Muscle of arm (tissue), 12 donors: ENCODE results near the gene RABL2A. TPM values are rescaled to one million over a fixed set of nuclear protein-coding genes. Genes with fewer than 3 reads are reported as not detected.
A peak's percentile ranks its signal among the peaks of the same experiment; 100 is the strongest.
"Not testable (repeated sequence)": the region's sequence is repeated elsewhere in the genome, so short reads cannot be mapped to it uniquely, and the experiment has no call there.

ENCODE experiments used
- DNase-seq: peaks from one replicate; pipeline ENCODE4 v3.0.0-alpha.2; 2013
- polyA plus RNA-seq, 12 donors: library from polyadenylated mRNA; unstranded; fragments of 120-200 nt; gene quantifications; one replicate each; pipeline ENCODE4 v1.2.1, GENCODE V29; 2013; ENCODE audit not compliant: insufficient read length in 12 of 12

Gene RABL2A
- polyA plus RNA-seq, 12 donors, result 12.1 to 262 (median 17.7) TPM

- not testable (repeated sequence) for DNase-seq
Observed at GRCh38 chr2:113604661-113605060, 22.4 kb upstream of the RABL2A start.

- DNase-seq, result not testable (repeated sequence)
Observed at GRCh38 chr2:113606036-113606435, 21.0 kb upstream of the RABL2A start.

DNA sequence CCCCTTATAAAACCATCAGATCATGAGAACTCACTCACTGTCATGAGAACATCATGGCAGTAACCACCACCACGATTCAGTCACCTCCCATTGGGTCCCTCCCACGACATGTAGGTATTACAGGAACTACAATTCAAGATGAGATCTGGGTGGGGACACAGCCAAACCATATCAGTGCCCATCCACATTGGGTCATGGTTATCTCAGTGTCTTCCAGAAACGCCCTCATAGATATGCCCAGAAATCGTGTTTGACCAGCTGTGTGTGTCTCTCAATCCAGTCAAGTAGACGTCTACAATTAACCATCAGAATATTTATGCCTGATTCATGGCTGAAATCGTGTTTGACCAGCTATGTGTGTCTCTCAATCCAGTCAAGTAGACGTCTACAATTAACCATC lies 17.2 kb upstream of the RABL2A start:
- DNase-seq, result not testable (repeated sequence)

GRCh38 chr2:113621002-113621401 lies 6.1 kb upstream of the RABL2A start:
- DNase-seq, result not testable (repeated sequence)

GRCh38 chr2:113625906-113626305 lies 1.2 kb upstream of the RABL2A start:
- DNase-seq, result not testable (repeated sequence)

DNA sequence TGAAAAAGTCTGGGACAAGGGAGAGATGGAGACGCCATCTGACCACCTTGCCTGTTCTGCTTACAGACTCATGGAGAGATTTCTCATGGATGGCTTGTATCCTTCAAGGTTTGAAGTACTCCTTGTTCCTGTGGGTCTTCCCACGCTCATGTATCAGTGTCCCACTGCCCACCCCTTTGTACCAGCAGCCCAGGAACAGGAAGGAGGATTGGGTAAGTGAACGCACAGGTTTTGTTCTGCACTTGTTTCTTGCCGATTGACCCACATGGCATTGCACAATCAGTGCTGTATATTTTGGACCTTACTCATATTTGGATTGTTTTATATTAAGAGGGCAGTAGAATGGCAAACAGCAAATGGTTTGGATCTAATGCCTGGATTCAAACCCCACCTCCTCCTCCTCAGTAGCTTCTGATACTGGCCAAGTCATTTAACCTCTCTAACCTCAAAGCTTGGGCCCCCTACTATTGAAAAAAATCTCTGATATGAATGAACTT lies 5.8 kb downstream of the RABL2A start:
- not testable (repeated sequence) for DNase-seq

GRCh38 chr2:113635358-113635757 lies 8.3 kb downstream of the RABL2A start:
- DNase-seq, result not testable (repeated sequence)

GRCh38 chr2:113636226-113636625 lies 9.2 kb downstream of the RABL2A start:
- DNase-seq, result not testable (repeated sequence)

GRCh38 chr2:113638084-113638483 lies 11.0 kb downstream of the RABL2A start:
- not testable (repeated sequence) for DNase-seq

GRCh38 chr2:113646217-113646616 lies 19.2 kb downstream of the RABL2A start:
- not testable (repeated sequence) for DNase-seq

- DNase-seq, result not testable (repeated sequence)
Observed at GRCh38 chr2:113650834-113651815, 24.1 kb downstream of the RABL2A start.

DNA sequence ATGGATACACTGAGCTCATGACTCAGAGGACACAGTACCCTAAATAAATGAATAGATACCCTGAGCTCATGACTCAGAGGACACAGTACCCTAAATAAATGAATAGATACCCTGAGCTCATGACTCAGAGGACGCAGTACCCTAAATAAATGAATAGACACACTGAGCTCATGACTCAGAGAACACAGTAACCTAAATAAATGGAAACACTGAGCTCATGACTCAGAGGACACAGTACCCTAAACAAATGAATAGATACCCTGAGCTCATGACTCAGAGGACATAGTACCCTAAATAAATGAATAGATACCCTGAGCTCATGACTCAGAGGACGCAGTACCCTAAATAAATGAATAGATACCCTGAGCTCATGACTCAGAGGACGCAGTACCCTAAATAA lies 25.5 kb downstream of the RABL2A start:
- DNase-seq, result not testable (repeated sequence)

- DNase-seq, result not testable (repeated sequence)
Observed at GRCh38 chr2:113656031-113656624, 29.1 kb downstream of the RABL2A start.

DNA sequence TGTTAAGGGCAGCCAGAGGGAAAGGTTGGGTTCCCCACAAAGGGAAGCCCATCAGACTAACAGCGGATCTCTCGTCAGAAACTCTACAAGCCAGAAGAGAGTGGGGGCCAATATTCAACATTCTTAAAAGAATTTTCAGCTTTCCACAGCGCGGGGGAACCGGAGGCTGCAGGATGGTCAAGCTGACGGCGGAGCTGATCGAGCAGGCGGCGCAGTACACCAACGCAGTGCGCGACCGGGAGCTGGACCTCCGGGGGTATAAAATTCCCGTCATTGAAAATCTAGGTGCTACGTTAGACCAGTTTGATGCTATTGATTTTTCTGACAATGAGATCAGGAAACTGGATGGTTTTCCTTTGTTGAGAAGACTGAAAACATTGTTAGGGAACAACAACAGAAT lies 30.7 kb downstream of the RABL2A start:
- DNase-seq, result not testable (repeated sequence)

GRCh38 chr2:113663285-113664060 lies 36.4 kb downstream of the RABL2A start:
- not testable (repeated sequence) for DNase-seq

GRCh38 chr2:113664761-113665533 lies 37.9 kb downstream of the RABL2A start:
- not testable (repeated sequence) for DNase-seq

- not testable (repeated sequence) for DNase-seq
Observed at GRCh38 chr2:113669013-113669412, 41.9 kb downstream of the RABL2A start.

- DNase-seq, result no peak
Observed at GRCh38 chr2:113672326-113672932, 45.4 kb downstream of the RABL2A start.

GRCh38 chr2:113675875-113676274 lies 48.8 kb downstream of the RABL2A start:
- peak; percentile 18 for DNase-seq

DNA sequence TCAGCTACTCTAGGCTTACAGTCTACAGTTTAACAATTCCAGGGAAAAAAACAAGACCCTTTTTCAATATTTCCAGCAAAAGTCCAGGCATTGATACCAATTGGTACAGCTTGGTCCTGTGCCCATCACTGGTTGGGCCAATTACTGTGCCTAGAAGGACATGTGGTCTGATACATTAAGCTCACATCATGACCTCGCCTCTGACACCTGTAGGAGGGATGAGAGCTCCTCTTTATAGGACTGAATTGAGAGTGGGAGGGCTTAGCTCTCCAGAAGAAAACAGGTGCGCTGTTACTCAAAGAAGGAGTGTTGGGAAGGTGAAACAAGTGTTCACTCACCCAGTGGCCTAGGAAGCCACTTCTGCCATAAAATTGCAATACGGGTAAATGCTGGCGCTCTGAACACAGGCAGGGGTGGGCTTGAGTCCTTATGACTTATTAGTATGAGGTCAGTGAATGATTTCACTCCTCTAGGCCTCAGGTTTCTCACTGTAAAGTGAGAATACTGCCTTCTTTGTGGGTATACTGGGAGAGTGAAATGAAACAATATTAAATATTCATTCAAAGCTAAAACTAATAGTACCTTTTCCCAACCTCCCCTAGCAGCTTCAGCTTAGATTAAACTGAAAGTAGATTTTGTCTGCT lies 49.7 kb downstream of the RABL2A start:
- DNase-seq, result no peak
